Immature natural killer cell (primary cell): ENCODE data around the gene PIK3R2. TPM values are rescaled to one million over a fixed set of nuclear protein-coding genes. Genes with fewer than 3 reads are reported as not detected.

Source experiments
- DNase-seq, 3 donors: peaks; one replicate each; pipeline ENCODE4 v3.0.0; 2022; ENCODE audit warnings: mixed read lengths in 1 of 3
- H3K27ac Mint-ChIP-seq, 6 donors: one replicate each; pipeline ENCODE4 v1.8.0; 2020; ENCODE audit warnings: mixed read lengths in 6 of 6, mild to moderate bottlenecking in 5 of 6, inconsistent platforms in 4 of 6, moderate library complexity in 3 of 6
- H3K27me3 Mint-ChIP-seq, 3 donors: one replicate each; pipeline ENCODE4 v1.8.0; 2020 to 2021; ENCODE audit warnings: low read depth in 3 of 3, mild to moderate bottlenecking in 3 of 3, mixed read lengths in 3 of 3, moderate library complexity in 3 of 3, inconsistent platforms in 1 of 3
- H3K36me3 Mint-ChIP-seq, 3 donors: one replicate each; pipeline ENCODE4 v1.8.0; 2020; ENCODE audit warnings: mixed read lengths in 3 of 3, inconsistent platforms in 2 of 3, mild to moderate bottlenecking in 2 of 3
- H3K4me1 Mint-ChIP-seq, 2 donors: one replicate each; pipeline ENCODE4 v1.8.0; 2020; ENCODE audit warnings: inconsistent platforms in 2 of 2, mild to moderate bottlenecking in 2 of 2, mixed read lengths in 2 of 2, moderate library complexity in 1 of 2
- H3K4me3 Mint-ChIP-seq, 5 donors: one replicate each; pipeline ENCODE4 v1.8.0; 2020; ENCODE audit warnings: mild to moderate bottlenecking in 5 of 5, mixed read lengths in 5 of 5, inconsistent platforms in 3 of 5, moderate library complexity in 3 of 5
- H3K9me3 Mint-ChIP-seq, 6 donors: one replicate each; pipeline ENCODE4 v1.8.0; 2020; ENCODE audit warnings: mild to moderate bottlenecking in 6 of 6, mixed read lengths in 6 of 6, inconsistent platforms in 4 of 6, moderate library complexity in 3 of 6
- polyA plus RNA-seq, 3 donors: library from polyadenylated mRNA; unstranded; fragments of 300-500 nt; fragmentation: Illumina TruSeq; gene quantifications; one replicate each; pipeline ENCODE4 v1.2.3, GENCODE V29; 2021

PIK3R2 gene
- polyA plus RNA-seq, 3 donors from 2014 or later: 1.7 to 4.7 (median 3.5) TPM

DNA sequence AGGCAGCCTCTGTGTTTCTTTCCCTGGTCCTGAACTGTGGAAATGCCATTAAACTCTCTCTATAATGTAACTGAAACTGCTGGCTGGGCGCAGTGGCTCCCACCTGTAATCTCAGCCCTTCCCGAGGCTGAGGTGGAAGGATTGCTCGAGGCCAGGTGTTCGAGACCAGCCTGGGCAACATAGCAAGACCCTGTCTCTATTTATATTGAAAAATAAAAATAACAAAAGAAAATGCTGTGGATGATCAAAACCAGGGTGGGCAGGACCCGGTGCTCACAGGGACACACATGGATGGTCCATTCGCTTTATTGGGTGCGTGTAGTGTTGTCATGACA is 43.5 kb downstream of the PIK3R2 start:
- DNase-seq: no peak
- Mint-ChIP-seq H3K4me1 (peaks cover 22 to 27% of the 10 kb centered on the region in 2 donors), H3K9me3 (no peaks in the 10 kb centered on the region), H3K36me3 (peaks cover 0 to 12% (median 9%) of the 10 kb centered on the region in 3 donors), H3K4me3 (peak overlapping the region in 1 of 5 donors; percentile 51), H3K27ac (no peak overlapping the region), H3K27me3 (peaks cover 7 to 9% (median 8%) of the 10 kb centered on the region in 3 donors)

DNA sequence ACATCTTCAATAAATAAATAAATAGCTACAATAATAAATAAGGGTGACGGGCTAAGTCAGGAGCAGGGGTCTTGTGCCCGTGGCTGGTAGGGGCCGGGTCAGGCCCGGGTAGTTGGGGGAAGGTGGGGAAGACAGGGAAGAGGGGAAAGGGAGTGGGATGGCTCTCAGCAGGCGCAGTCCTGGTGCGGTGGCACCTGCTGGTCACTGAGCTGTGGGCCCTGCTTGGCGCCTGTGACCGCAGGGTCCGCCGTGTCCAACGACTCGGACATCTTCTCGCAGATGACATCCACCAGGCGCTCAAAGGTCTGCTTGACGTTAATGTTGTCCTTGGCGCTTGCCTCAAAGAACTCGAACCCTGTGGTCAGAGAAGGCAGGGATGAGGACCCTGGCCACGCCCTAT is 44.3 kb downstream of the PIK3R2 start:
- DNase-seq: no peak
- peaks cover 19 to 20% of the 10 kb centered on the region in 2 donors for H3K4me1 Mint-ChIP-seq
- H3K4me3 Mint-ChIP-seq: no peak overlapping the region
- peaks cover 6 to 11% (median 7%) of the 10 kb centered on the region in 3 donors for H3K27me3 Mint-ChIP-seq
- H3K9me3 Mint-ChIP-seq: no peaks in the 10 kb centered on the region
- peaks cover 0 to 12% (median 11%) of the 10 kb centered on the region in 3 donors for H3K36me3 Mint-ChIP-seq
- no peak overlapping the region for H3K27ac Mint-ChIP-seq

DNA sequence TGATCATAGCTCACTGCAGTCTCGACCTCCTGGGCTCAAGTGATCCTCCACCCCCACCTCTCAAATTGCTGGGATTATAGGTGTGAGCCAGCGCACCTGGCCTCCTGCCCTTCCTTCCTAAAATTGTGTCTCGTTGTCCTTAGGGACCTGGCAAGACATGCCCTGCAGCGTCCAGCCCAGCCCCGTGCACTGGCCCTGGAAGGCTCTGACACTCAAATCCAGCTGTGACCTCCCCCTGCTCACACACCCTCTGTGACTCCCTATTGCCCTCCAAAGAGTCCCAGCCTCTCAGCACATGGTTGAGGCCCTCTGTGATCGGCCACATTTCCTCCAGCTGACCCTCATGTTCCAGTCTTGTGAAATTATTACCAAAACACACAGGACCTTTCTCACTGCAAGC is 45.0 kb downstream of the PIK3R2 start:
- Mint-ChIP-seq H3K9me3 (no peaks in the 10 kb centered on the region), H3K4me1 (peaks cover 19 to 22% of the 10 kb centered on the region in 2 donors), H3K4me3 (no peak overlapping the region), H3K27me3 (peaks cover 3 to 9% (median 3%) of the 10 kb centered on the region in 3 donors), H3K36me3 (peaks cover 0 to 12% (median 11%) of the 10 kb centered on the region in 3 donors), H3K27ac (peak overlapping the region in 1 of 6 donors; percentile 68)
- no peak for DNase-seq

DNA sequence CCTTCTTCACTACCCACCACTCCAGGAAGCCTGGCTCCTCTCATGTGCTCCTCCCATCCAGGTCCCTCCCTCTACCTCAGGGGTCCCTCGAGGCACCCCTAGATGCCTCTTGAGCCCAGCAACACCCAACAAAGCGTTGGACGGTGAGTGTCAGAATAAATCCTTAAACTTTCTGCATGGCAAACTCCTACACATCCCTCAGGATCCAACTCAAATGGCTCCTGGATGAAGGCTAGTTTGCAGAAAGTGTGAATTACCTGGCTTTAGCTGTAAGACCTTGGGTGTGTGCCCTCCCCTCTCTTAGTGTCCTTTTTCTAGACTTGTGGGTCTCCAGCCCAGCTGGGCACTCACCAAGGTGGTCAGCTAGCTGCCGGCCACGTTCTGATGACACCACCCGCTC is 45.4 kb downstream of the PIK3R2 start:
- Mint-ChIP-seq H3K27me3 (peaks cover 2 to 8% (median 5%) of the 10 kb centered on the region in 3 donors), H3K4me3 (no peak overlapping the region), H3K27ac (no peak overlapping the region), H3K9me3 (no peaks in the 10 kb centered on the region), H3K4me1 (peaks cover 19 to 24% of the 10 kb centered on the region in 2 donors), H3K36me3 (peaks cover 0 to 12% (median 11%) of the 10 kb centered on the region in 3 donors)
- no peak for DNase-seq

DNA sequence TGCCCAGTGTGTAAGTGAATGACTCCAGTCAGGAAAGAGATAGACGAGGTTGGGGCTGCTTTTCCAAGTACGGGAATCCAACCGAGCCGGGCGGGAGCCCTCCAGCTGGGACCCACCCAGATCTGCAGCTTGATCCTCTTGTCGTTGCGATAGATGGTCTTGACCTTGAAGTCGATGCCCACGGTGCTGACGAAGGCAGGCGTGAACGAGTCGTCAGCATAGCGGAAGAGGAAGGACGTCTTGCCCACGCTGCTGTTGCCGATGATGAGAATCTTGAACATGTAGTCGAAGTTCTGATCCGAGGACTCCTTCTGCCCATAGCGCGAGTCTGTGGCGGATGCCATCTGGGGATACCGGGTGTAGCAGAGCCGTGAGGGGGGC is 49.4 kb downstream of the PIK3R2 start:
- Mint-ChIP-seq H3K9me3 (no peaks in the 10 kb centered on the region), H3K27ac (peak overlapping the region in 3 of 6 donors; percentile 13 to 33 (median 30)), H3K36me3 (peaks cover 0 to 12% (median 11%) of the 10 kb centered on the region in 3 donors), H3K4me3 (peak overlapping the region; percentile 31 to 94 (median 61)), H3K27me3 (peaks cover 5 to 15% (median 5%) of the 10 kb centered on the region in 3 donors), H3K4me1 (peaks cover 24 to 25% of the 10 kb centered on the region in 2 donors)
- DNase-seq: no peak

DNA sequence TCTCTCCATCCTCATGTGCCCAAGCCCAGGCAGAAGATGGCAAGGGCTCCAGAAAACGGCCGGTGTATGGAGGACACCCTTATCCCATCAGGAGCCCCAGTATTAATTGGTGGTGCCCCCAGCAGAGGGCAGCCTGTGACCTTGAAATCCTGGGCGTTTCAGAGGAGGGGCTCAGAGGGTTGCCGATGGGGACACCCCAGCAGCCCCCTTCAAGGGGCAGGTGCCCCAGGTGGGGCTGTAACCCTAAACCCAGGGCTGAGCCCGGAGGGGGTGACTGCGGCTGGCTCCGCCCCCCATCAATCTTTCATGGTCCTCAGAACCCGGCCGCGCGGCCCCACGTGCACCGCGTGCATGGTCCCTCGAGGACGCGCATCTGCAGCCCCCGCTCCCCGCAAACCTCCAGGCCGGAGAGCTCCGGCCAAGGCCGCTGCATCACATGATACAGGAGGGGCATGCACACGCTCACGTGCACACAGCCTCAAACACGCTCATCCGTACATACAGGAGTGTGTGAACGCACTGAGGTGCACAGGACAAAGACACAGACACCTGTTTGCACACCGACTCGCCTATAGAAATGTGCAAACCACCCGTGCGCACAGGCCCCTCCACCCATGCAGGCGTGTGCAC is 49.9 kb downstream of the PIK3R2 start:
- Mint-ChIP-seq H3K36me3 (peaks cover 0 to 12% (median 11%) of the 10 kb centered on the region in 3 donors), H3K27ac (peak overlapping the region; percentile 84 to 94 (median 88)), H3K4me1 (peaks cover 24 to 25% of the 10 kb centered on the region in 2 donors), H3K9me3 (no peaks in the 10 kb centered on the region), H3K4me3 (peak overlapping the region; percentile 93 to 98 (median 94)), H3K27me3 (peaks cover 5 to 15% (median 5%) of the 10 kb centered on the region in 3 donors)
- peak in 1 of 3 donors; percentile 14 for DNase-seq

DNA sequence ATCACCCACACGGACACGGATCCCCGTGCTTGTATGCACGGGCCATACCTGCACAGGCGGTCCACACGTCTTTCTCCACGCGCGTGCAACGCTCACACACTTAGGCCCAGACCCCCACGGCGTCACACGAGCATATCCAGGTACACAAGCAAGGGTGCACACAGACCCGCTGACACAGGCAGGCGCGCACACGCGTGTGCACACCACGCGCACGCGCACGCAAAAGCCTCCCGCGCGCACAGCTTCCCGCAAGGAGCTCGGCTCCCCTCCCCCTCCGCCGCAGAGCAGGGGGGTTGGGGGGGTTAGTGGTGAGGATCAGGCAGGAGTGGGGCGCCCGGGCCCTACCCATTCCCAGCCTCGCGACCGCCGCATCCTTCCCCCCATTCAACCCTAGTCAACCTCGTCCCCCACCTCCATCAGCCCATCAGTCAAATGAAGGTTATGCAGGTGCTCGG is 50.5 kb downstream of the PIK3R2 start:
- no peak for DNase-seq
- Mint-ChIP-seq H3K27ac (peak overlapping the region; percentile 84 to 94 (median 88)), H3K4me3 (peak overlapping the region; percentile 93 to 98 (median 94)), H3K27me3 (peaks cover 5 to 15% (median 5%) of the 10 kb centered on the region in 3 donors), H3K36me3 (peaks cover 0 to 6% (median 6%) of the 10 kb centered on the region in 3 donors), H3K9me3 (no peaks in the 10 kb centered on the region), H3K4me1 (peaks cover 24 to 25% of the 10 kb centered on the region in 2 donors)

DNA sequence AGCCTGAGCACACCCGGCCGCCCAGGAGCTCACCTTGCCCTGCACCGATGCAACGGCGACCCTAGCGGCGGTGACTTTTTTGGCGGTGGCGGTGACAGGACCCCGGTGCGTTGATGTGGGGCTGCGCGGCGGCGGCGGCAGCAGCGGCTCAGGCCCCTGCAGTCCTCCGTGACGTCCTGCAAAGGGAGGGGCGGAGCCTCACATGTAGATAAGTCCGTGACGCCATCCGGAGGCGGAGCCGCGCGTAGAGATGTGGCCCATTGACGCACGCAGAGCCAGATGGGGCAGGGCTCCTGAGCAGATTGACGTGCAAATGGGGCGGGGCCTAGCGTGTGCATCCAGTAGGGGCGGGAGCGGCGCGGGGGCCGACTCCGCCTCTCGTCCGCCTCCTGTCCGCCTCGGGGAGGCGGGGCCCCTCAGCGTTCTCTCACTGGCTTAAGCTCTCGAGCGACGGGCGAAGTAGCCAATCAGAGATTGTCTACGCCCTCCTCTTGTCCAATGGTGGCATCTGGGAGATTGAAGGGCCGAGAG is 51.0 kb downstream of the PIK3R2 start, which contains the start of gene RAB3A:
TSS of gene RAB3A (minus strand) at position 180 of the 531 bp plus-strand sequence. CDS start 1,302 bp downstream, outside the sequence.
- peaks cover 24 to 25% of the 10 kb centered on the region in 2 donors for H3K4me1 Mint-ChIP-seq
- H3K36me3 Mint-ChIP-seq: peaks cover 0 to 4% (median 3%) of the 10 kb centered on the region in 3 donors
- H3K27me3 Mint-ChIP-seq: peaks cover 5 to 15% (median 7%) of the 10 kb centered on the region in 3 donors
- no peaks in the 10 kb centered on the region for H3K9me3 Mint-ChIP-seq
- DNase-seq: peak; percentile 99 to 100 (median 100)
- H3K27ac Mint-ChIP-seq: peak within 1 kb of the TSS; percentile 89 to 99 (median 96)
- H3K4me3 Mint-ChIP-seq: peak within 1 kb of the TSS; percentile 94 to 98 (median 95)

DNA sequence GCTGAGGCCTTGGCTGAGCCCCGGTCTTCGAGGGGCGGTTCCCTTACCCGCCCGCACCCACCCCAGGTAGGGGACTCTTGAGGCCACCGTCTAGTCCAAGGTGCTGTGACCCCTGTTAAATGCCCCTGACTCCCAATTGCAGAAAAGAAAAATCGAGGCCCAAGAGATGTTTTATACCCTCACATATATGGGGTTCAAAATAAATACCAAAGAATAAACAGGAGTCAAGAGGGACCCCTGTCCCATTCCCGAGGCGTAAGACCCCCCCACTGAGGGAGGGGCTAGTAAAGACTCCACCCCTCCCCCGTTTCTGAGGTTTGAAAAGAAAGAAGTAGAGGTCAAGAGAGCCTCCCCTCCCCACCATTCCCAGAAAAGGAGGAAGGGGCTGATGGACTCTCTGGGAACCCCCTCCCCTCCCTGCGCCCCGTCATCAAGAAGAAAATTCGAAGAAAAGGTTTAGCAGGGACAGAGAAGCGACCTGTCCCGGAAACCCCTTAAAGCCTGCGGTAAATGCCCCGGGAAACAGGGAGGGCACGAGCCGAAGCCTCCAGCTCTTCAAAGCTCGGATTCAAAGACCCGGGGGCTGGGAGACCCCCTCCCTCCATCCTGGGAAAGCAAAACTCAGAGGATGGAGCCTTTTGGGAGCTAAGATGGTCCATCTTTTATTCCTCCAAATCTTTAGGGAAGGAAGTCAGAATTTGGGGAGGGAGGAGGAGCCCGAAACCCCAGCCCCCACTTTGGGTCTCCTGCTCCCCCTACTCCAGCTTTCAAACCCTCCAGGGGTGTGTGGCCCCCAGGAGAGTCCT is 51.6 kb downstream of the PIK3R2 start:
- Mint-ChIP-seq H3K4me3 (peak overlapping the region; percentile 94 to 98 (median 95)), H3K4me1 (peaks cover 24 to 25% of the 10 kb centered on the region in 2 donors), H3K27ac (peak overlapping the region; percentile 89 to 99 (median 96)), H3K9me3 (no peaks in the 10 kb centered on the region), H3K27me3 (peaks cover 5 to 15% (median 9%) of the 10 kb centered on the region in 3 donors), H3K36me3 (peaks cover 0 to 3% (median 3%) of the 10 kb centered on the region in 3 donors)
- DNase-seq: peak; percentile 9 to 22 (median 14)

DNA sequence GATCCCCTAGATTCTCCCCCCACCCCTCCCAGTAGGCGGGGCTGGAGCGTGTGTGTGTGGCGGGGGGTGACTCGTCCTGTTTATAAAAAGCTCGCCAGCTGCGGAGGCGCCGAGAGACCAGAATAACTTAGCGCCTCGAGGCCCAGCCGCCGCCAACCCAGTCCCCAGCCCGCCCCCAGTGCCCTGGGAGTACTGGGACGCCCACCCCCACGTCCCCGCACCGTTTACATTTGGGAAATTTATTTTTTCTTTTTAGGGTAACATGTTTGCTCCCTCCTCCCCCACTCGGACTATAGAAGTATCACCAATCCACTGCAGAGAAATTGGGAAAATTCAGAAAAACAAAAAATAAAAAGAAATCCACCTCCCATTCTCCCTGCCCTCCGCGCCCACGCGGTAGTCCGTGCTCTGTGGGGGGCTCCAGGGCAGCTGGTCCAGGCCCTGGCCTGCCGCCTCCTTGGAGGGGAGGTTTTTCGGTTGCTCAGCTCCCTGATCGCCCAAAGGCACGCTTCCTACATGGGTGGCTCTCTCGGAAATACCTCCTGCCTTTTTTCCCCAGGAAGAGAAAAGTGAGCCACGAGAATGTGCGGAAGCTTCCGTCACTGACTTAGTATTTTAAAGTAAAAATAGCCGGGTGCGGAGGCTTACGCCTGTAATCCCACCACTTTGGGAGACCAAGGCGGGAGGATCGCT is 52.4 kb downstream of the PIK3R2 start:
- peak overlapping the region in 5 of 6 donors; percentile 55 to 98 (median 89) for H3K27ac Mint-ChIP-seq
- H3K4me3 Mint-ChIP-seq: peak overlapping the region; percentile 94 to 98 (median 95)
- peaks cover 24 to 25% of the 10 kb centered on the region in 2 donors for H3K4me1 Mint-ChIP-seq
- peaks cover 5 to 15% (median 13%) of the 10 kb centered on the region in 3 donors for H3K27me3 Mint-ChIP-seq
- peak; percentile 37 to 43 (median 41) for DNase-seq
- no peaks in the 10 kb centered on the region for H3K9me3 Mint-ChIP-seq
- H3K36me3 Mint-ChIP-seq: peaks cover 0 to 3% (median 0%) of the 10 kb centered on the region in 3 donors

DNA sequence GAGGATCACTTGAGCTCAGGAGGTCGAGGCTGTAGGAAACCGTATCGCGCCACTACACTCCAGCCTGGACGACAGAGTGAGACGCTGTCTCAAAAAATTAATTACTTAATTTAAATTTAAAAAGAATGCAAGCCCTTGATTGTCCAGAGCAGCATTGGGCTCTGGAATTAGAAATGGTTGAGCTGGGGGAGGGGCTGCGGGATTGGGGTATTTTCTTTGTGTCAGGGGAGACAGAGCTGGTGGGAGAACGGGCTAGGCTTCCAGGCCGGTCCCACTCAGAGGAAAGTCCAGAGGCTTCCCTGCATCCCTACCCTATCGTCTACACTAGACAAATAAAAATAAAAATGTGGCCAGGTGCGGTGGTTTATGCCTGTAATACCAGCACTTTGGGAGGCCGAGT is 53.1 kb downstream of the PIK3R2 start:
- Mint-ChIP-seq H3K4me3 (no peak overlapping the region), H3K27ac (peak overlapping the region in 2 of 6 donors; percentile 53 to 89), H3K36me3 (peaks cover 0 to 3% (median 0%) of the 10 kb centered on the region in 3 donors), H3K4me1 (peaks cover 24 to 25% of the 10 kb centered on the region in 2 donors), H3K9me3 (no peaks in the 10 kb centered on the region), H3K27me3 (peaks cover 5 to 15% (median 13%) of the 10 kb centered on the region in 3 donors)
- no peak for DNase-seq

DNA sequence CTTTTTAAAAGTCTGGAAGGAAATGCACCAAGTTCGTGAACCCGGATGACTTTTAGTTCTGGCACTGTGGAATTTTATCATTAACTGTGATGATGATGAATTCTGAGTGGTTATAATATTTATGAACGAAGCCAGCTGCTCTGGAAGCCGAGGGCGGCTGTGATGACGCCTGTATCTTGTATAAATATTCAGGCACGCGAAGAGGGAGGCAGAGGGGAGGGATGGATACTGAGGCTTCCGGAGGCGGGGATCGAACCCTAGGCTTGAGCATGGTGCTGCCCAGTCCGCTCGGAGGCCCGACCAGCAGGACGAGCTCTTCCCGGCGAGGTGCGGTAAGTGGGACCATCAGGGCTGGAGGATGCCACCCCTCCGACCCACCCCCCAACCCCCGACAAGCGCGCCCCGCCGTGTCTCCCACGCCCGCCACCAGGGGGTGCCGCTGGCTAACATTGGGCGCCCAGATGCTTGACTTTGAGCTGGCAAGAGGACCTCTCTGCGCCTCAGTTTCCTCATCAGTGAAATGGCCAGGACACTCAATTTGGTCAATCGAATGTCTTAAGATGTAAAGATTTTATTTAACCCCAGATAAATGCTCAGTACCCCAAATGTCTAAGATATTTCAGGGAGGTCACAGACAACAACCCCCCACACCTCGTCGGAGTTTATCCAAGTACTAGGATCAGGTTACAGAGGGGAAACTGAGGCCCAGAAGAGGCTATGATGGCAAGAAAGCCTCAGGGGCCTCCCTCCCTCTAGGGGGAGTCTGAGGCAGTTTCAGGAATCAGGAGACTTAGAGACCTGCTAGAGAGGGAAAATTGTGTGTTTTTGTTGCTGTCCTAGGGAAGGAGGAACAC is 55.4 kb downstream of the PIK3R2 start:
- peaks cover 0 to 13% (median 11%) of the 10 kb centered on the region in 3 donors for H3K27me3 Mint-ChIP-seq
- H3K27ac Mint-ChIP-seq: no peak overlapping the region
- peaks cover 15 to 20% of the 10 kb centered on the region in 2 donors for H3K4me1 Mint-ChIP-seq
- DNase-seq: peak; percentile 26 to 39 (median 26)
- H3K36me3 Mint-ChIP-seq: no peaks in the 10 kb centered on the region
- no peak overlapping the region for H3K4me3 Mint-ChIP-seq
- no peaks in the 10 kb centered on the region for H3K9me3 Mint-ChIP-seq
